Ovary (tissue), 9 donors: ENCODE results near the gene FANCC. TPM values are rescaled to one million over a fixed set of nuclear protein-coding genes. Genes with fewer than 3 reads are reported as not detected.

Experiments used
- DNase-seq, 5 donors: peaks; one replicate each; pipeline ENCODE4 v3.0.0-alpha.2; 2019 to 2020
- H3K27ac ChIP-seq, 2 donors: fragments of 200-600 bp; one replicate each; pipeline versions ENCODE4 v1.5.1 to v1.8.0; 2019 to 2022
- H3K27me3 ChIP-seq: fragments of 200-600 bp; one replicate; pipeline ENCODE4 v1.8.0; 2022
- H3K36me3 ChIP-seq: fragments of 200-600 bp; sonication (generic); one replicate; pipeline ENCODE4 v1.5.1; 2019
- H3K4me1 ChIP-seq: one replicate; pipeline ENCODE4 v1.8.1; 2013; ENCODE audit warnings: mild to moderate bottlenecking, moderate library complexity; ENCODE audit not compliant: insufficient read depth
- H3K4me3 ChIP-seq: fragments of 200-600 bp; sonication (generic); one replicate; pipeline ENCODE4 v1.5.1; 2017
- H3K9me3 ChIP-seq, 2 donors: fragments of 200-600 bp in 1 of 2; sonication (generic) in 1 of 2; one replicate each; pipeline versions ENCODE4 v1.5.1 to v1.8.1; 2013 to 2019; ENCODE audit warnings: mild to moderate bottlenecking in 1 of 2, moderate library complexity in 1 of 2
- CTCF ChIP-seq, 3 donors: fragments of 450-650 bp in 2 of 3; fragments of 200-600 bp in 1 of 3; IDR thresholded peaks; one replicate each; pipeline versions ENCODE4 v1.5.1 to v1.8.0; 2016 to 2022; ENCODE audit warnings: antibody characterized with exemption in 3 of 3, mild to moderate bottlenecking in 1 of 3
- EP300 ChIP-seq: sonication (generic); formaldehyde crosslinking; IDR thresholded peaks from one replicate; pipeline ENCODE4 v1.6.1; 2017; ENCODE audit warnings: antibody characterized with exemption
- POLR2A ChIP-seq: fragments of 450-650 bp; IDR thresholded peaks from one replicate; pipeline ENCODE4 v1.6.1; 2017; ENCODE audit warnings: antibody characterized with exemption, mild to moderate bottlenecking, moderate library complexity
- WGBS, 3 donors: extraction: QIAGEN DNeasy Blood & Tissue Kit in 1 of 3; methylation state at CpG; one replicate each; pipeline versions ENCODE4 v1.1.5 to v1.1.7; 2013 to 2017; 5-methylcytosine and 5-hydroxymethylcytosine counted together
- intact Hi-C, 4 donors: fragments of 100-400 bp; cut with DNase I; formaldehyde crosslinking; loops; one replicate each; pipeline versions ENCODE4 v1.11.0 to v1.15.1; 2022 to 2023
- polyA plus RNA-seq, 2 donors: library from polyadenylated mRNA; stranded (reverse); fragments of 200-250 nt in 1 of 2; fragments of 350-450 nt in 1 of 2; fragmentation: Illumina TruSeq in 1 of 2; extraction: RNeasy Lipid Tissue Mini Kit (QIAGEN cat#74804) in 1 of 2; gene quantifications; one replicate each; pipeline ENCODE4 v1.2.3, GENCODE V29; 2013 to 2014
- total RNA-seq, 7 donors: library from RNA; depleted of rRNA in 2 of 7; stranded (reverse); fragments of >200 nt in 2 of 7; fragmentation: NEBNext Ultra II Directional in 3 of 7; extraction: Animal tissue kit (Norgen Biotek cat#: 25700) in 3 of 7; gene quantifications; one replicate each; pipeline versions ENCODE4 v1.1.0 to v1.2.4, GENCODE V29; 2016 to 2023
- donor health status: DM: no; HTN: no; CAD: no; lungs with moderate emphysema.
- donor health status: DM: no; HTN: no; CAD: no.
- donor health status: Bipolar disorder and iron deficiency.
- donor health status: DM: yes; HTN: yes; CAD: no.
- donor health status: DM: no; HTN: no; CAD: no.
- donor health status: DM: yes; HTN: yes; CAD: no.

The FANCC gene
- total and polyA plus RNA-seq, 9 donors = 2.9 to 7.5 (median 4.9) TPM

DNA sequence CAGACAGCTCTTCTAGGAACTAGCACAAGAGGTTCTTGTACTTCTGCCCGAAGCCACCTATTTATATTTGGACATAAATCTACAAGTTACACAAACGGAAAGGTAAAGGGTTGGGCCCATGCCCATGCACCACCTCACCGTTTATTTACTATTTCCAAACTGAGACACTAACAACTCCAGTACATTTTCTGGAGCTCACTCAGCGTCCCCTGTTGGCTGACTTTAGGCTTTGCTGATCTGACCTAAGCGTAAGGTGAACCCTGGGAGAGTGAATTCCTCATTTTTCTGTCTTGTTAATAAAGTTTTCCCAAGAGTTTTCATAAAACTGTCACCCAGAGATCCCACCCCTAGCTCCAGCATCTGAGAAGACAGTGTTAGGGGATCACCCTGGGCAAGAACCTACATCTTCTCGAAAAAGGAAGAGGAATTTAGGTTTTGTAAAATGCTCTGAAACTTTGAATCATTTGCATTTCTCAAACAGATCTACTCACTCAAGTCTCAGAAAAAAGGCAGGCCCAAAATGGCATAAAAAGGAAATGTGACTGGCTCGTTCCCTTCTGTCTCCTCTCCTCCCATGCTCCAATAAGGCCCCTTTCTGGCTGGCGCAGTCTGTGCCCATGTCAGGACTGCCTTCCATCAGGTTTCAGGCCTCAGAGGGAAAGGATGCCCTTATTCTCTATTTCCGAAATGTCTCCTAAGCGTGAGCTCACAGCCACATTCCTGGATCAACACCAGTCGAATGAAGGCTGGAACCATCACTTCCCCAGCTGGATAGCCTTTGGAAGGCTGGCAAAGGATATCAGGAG is 201.3 kb downstream of the FANCC start:
- H3K27ac ChIP-seq = no peak overlapping the region
- H3K36me3 ChIP-seq = no peaks in the 10 kb centered on the region
- no peak for TF ChIP-seq EP300
- no peak for TF ChIP-seq CTCF (IDR thresholded peaks at IDR 0.05)
- TF ChIP-seq POLR2A = no peak
- H3K4me3 ChIP-seq = no peak overlapping the region
- H3K27me3 ChIP-seq = no peaks in the 10 kb centered on the region
- no peaks in the 10 kb centered on the region for H3K9me3 ChIP-seq
- DNase-seq = no peak
- no peaks in the 10 kb centered on the region for H3K4me1 ChIP-seq
- intact Hi-C loops = no loop called here
- WGBS, 3 donors = 80 to 89% (median 86%) methylated on average over 11 of the region's 11 CpGs

GRCh38 chr9:95115104-95115503 is 202.4 kb downstream of the FANCC start:
- WGBS, 3 donors = 95 to 97% (median 96%) methylated on average over 6 of the region's 6 CpGs
- H3K9me3 ChIP-seq = no peaks in the 10 kb centered on the region
- no peaks in the 10 kb centered on the region for H3K36me3 ChIP-seq
- H3K27ac ChIP-seq = no peak overlapping the region
- H3K27me3 ChIP-seq = no peaks in the 10 kb centered on the region
- TF ChIP-seq POLR2A = no peak
- TF ChIP-seq CTCF (IDR thresholded peaks at IDR 0.05) = no peak
- TF ChIP-seq EP300 = no peak
- no peaks in the 10 kb centered on the region for H3K4me1 ChIP-seq
- intact Hi-C loops = no loop called here
- DNase-seq = no peak
- no peak overlapping the region for H3K4me3 ChIP-seq

DNA sequence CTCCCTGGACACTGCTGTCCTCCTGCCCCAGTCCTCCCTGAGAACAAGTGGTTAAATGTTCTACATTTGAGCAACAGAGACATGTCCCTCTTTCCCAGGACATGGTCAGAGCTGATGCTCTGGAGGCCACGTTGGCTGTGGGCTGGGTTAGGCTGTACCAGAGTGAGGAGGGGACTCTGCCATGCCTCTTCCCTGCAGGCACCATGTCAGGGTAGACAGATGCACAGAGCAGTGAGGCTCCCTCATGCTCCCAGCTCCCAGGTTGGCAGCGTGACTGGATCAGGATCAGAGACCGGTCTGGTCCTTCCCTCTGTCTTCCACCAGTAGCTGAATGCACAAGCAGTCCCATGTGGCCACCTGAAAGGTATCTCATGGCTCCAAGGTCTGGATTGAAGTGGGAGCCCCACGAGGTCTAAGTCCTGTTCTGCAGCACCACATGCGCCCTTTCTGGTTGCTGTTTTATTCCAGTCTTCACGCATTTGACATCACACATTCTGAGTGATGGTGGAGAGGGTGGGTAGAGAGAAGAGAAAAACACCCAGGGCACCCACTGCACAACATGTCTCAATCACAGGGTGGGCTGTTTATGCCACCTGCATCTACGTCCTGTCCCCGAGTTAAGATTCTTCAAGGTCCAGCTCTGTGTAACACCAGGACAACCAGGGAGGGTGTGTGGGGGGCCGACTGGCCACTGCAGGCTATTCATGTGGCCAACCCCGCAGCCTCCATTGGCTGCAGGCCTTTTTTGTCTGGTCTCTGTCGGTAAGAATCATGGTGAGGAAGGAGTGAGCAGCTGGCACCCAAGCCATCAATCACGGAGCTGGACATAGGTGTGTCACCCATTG is 204.9 kb downstream of the FANCC start:
- no peak for DNase-seq
- Histone ChIP-seq H3K27me3 (no peaks in the 10 kb centered on the region), H3K4me3 (no peak overlapping the region), H3K4me1 (no peaks in the 10 kb centered on the region), H3K27ac (no peak overlapping the region), H3K9me3 (no peaks in the 10 kb centered on the region), H3K36me3 (no peaks in the 10 kb centered on the region)
- TF ChIP-seq EP300 = no peak
- TF ChIP-seq POLR2A = no peak
- TF ChIP-seq CTCF (IDR thresholded peaks at IDR 0.05) = no peak
- WGBS, 3 donors = 91 to 97% (median 93%) methylated on average over 12 of the region's 12 CpGs
- intact Hi-C loops = no loop called here

GRCh38 chr9:95111716-95112115 is 205.8 kb downstream of the FANCC start:
- TF ChIP-seq POLR2A (no peak), CTCF (IDR thresholded peaks at IDR 0.05) (no peak), EP300 (no peak)
- Histone ChIP-seq H3K9me3 (no peaks in the 10 kb centered on the region), H3K4me1 (no peaks in the 10 kb centered on the region), H3K27me3 (no peaks in the 10 kb centered on the region), H3K27ac (no peak overlapping the region), H3K36me3 (no peaks in the 10 kb centered on the region), H3K4me3 (no peak overlapping the region)
- intact Hi-C loops = no loop called here
- no peak for DNase-seq
- WGBS, 3 donors = 92 to 94% (median 94%) methylated on average over 11 of the region's 11 CpGs
